Lower leg skin (tissue), 3 donors: ENCODE data around the gene DTL.

ENCODE experiments used
- CTCF ChIP-seq, 3 donors: fragments of 450-650 bp; IDR thresholded peaks; one replicate each; pipeline ENCODE4 v1.5.1; 2016; ENCODE audit warnings: antibody characterized with exemption in 3 of 3, mild to moderate bottlenecking in 3 of 3, moderate library complexity in 2 of 3
- POLR2A ChIP-seq, 2 donors: fragments of 450-650 bp; IDR thresholded peaks; one replicate each; pipeline ENCODE4 v1.6.1; 2016 to 2017; ENCODE audit warnings: antibody characterized with exemption in 2 of 2, mild to moderate bottlenecking in 1 of 2, moderate library complexity in 1 of 2

DNA sequence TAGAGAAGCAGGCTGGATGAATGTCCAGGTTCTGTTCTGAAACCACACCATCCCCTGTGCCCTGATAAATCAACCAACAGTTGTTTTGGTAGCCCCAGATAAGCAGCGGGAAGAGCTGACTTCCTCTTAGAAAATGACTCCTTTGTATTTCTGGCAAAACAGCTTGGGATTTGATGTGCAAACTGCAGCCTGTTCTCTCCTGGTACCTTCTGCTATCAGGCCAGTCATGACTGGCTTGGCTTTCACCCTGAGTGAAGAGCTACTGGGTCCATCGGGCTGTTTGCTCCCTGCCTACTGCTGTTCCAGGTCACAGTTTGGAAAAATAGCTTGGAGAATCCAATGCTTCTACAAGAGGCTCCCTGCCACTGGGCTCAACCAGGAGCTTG lies 116.8 kb downstream of the DTL start:
- TF ChIP-seq CTCF (IDR thresholded peaks at IDR 0.05) (no peak), POLR2A (IDR thresholded peaks at IDR 0.05) (no peak)
